Aorta (tissue), 5 donors: ENCODE data around the gene CYSTM1. TPM values are rescaled to one million over a fixed set of nuclear protein-coding genes. Genes with fewer than 3 reads are reported as not detected.
"Not testable (repeated sequence)": the region's sequence is repeated elsewhere in the genome, so short reads cannot be mapped to it uniquely, and the experiment has no call there.

ENCODE experiments used
- ATAC-seq: fragments of 200-7000 bp; cut with Tn5 transposase; one replicate; pipeline ENCODE4 v1.9.1; 2022; ENCODE audit warnings: moderate library complexity; ENCODE audit not compliant: low FRiP score
- DNase-seq, 2 donors: peaks; one replicate each; pipeline ENCODE4 v3.0.0-alpha.2; 2020
- H3K27ac ChIP-seq, 2 donors: one replicate each; pipeline ENCODE4 v1.5.1; 2013; ENCODE audit warnings: low read length in 2 of 2, mild to moderate bottlenecking in 2 of 2, moderate library complexity in 2 of 2, control low read depth in 1 of 2, inconsistent platforms in 1 of 2, low read depth in 1 of 2
- H3K27me3 ChIP-seq, 2 donors: one replicate each; pipeline ENCODE4 v1.6.1; 2013; ENCODE audit warnings: control low read depth in 1 of 2, low read length in 1 of 2, mild to moderate bottlenecking in 1 of 2, moderate library complexity in 1 of 2; ENCODE audit not compliant: insufficient read depth in 2 of 2, control insufficient read depth in 1 of 2
- H3K36me3 ChIP-seq, 2 donors: one replicate each; pipeline ENCODE4 v1.6.1; 2013; ENCODE audit warnings: control low read depth in 1 of 2, low read length in 1 of 2, mild to moderate bottlenecking in 1 of 2; ENCODE audit not compliant: insufficient read depth in 2 of 2, control insufficient read depth in 1 of 2
- H3K4me1 ChIP-seq, 2 donors: one replicate each; pipeline ENCODE4 v1.6.1; 2013; ENCODE audit warnings: low read length in 2 of 2, control low read depth in 1 of 2, mild to moderate bottlenecking in 1 of 2, moderate library complexity in 1 of 2; ENCODE audit not compliant: insufficient read depth in 2 of 2, control insufficient read depth in 1 of 2
- H3K4me3 ChIP-seq, 2 donors: one replicate each; pipeline ENCODE4 v1.5.1; 2013; ENCODE audit warnings: low read length in 2 of 2, control low read depth in 1 of 2, mild to moderate bottlenecking in 1 of 2
- H3K9me3 ChIP-seq: one replicate; pipeline ENCODE4 v1.6.1; 2013; ENCODE audit warnings: mild to moderate bottlenecking, low read length; ENCODE audit not compliant: control insufficient read depth
- WGBS, 2 donors: extraction: QIAGEN DNeasy Blood & Tissue Kit; methylation state at CpG; one replicate each; pipeline ENCODE4 v1.1.7; 2013; 5-methylcytosine and 5-hydroxymethylcytosine counted together
- intact Hi-C, 2 donors: fragments of 100-400 bp; cut with DNase I; formaldehyde crosslinking; loops; one replicate each; pipeline versions ENCODE4 v1.14.2 to v1.15.0; 2022
- polyA plus RNA-seq, 2 donors: library from polyadenylated mRNA; stranded (reverse); fragments of 200-250 nt; gene quantifications; one replicate each; pipeline ENCODE4 v1.2.3, GENCODE V29; 2013
- total RNA-seq, 2 donors: library from RNA; stranded (reverse); fragmentation: NEBNext Ultra II Directional; extraction: Animal tissue kit (Norgen Biotek cat#: 25700); gene quantifications; one replicate each; pipeline ENCODE4 v1.2.1, GENCODE V29; 2021
- donor health status: healthy with polysubstance abuse.
- donor health status: Bipolar disorder and iron deficiency.
- donor health status: DM: no; HTN: no; CAD: no.
- donor health status: DM: no; HTN: no; CAD: no.
- donor health status: DM: yes; HTN: yes; CAD: no.

The CYSTM1 gene
- total and polyA plus RNA-seq, 4 donors, result 44.7 to 179 (median 64.8) TPM

GRCh38 chr5:140189977-140190871, 15.2 kb downstream of the CYSTM1 start:
- intact Hi-C loops, result no loop called here
- peaks cover 1 to 7% of the 10 kb centered on the region in 2 donors for H3K4me1 ChIP-seq
- whole genome bisulfite sequencing, 2 donors, result 44 to 45% methylated on average over 3 of the region's 3 CpGs
- ATAC-seq (no peak), DNase-seq (no peak)
- no peaks in the 10 kb centered on the region for H3K27me3 ChIP-seq
- peaks cover 0 to 2% of the 10 kb centered on the region in 2 donors for H3K36me3 ChIP-seq
- H3K27ac ChIP-seq, result no peak overlapping the region
- H3K9me3 ChIP-seq, result no peaks in the 10 kb centered on the region
- no peak overlapping the region for H3K4me3 ChIP-seq

DNA sequence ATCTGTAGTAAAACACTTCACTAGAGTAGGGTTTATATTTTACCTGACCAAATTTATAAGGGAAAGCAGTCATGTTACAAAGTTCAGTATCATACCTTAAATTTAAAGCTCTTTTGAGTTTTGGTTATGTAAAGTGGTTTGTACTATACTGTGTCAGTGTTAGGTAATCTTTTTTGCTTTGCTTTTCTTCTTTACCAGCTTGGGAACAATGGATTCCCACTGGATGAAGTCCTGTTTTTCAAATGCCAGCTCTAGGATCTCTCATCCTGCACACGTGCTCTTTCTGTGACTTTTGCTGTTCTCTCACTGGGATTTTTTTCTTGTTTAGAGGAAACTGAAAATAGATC, 15.9 kb downstream of the CYSTM1 start:
- intact Hi-C loops, result no loop called here
- H3K4me3 ChIP-seq, result no peak overlapping the region
- H3K9me3 ChIP-seq, result no peaks in the 10 kb centered on the region
- H3K27me3 ChIP-seq, result no peaks in the 10 kb centered on the region
- ATAC-seq (no peak), DNase-seq (no peak)
- H3K27ac ChIP-seq, result no peak overlapping the region
- 0 to 9% methylated on average over 1 of the region's 1 CpG for WGBS, 2 donors
- H3K4me1 ChIP-seq, result peaks cover 1 to 5% of the 10 kb centered on the region in 2 donors
- H3K36me3 ChIP-seq, result peaks cover 0 to 2% of the 10 kb centered on the region in 2 donors

- 93 to 94% methylated on average over 5 of the region's 5 CpGs for WGBS, 2 donors
- no peak for ATAC-seq
- Histone ChIP-seq H3K27ac (no peak overlapping the region), H3K27me3 (no peaks in the 10 kb centered on the region), H3K36me3 (peaks cover 0 to 2% of the 10 kb centered on the region in 2 donors), H3K4me1 (peaks cover 1 to 5% of the 10 kb centered on the region in 2 donors), H3K4me3 (no peak overlapping the region), H3K9me3 (no peaks in the 10 kb centered on the region)
- no peak for DNase-seq
- intact Hi-C loops, result no loop called here
These were observed 17.9 kb downstream of the CYSTM1 start for GRCh38 chr5:140192715-140193430.

DNA sequence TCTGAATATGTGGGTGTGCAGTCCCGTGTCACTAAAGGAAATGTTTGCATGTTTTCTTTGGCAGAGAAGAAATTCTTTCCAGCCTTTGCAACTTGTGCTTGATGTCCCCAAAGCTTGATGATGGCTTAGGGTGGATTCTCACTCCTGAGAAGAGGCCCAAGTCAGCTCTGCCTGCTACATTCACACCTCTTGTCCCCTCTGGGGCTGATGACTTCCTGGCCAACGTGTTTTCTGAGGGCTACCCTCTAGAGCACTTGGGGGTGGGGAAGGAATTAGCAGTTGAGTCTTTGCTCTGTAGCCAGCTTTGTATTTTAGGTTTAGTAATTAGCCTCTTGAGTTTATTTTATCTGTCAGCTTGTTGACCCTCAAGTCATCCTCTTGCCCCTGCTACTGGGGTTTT, 19.7 kb downstream of the CYSTM1 start:
- no peaks in the 10 kb centered on the region for H3K27me3 ChIP-seq
- WGBS, 2 donors, result 35 to 41% methylated on average over 2 of the region's 2 CpGs
- H3K36me3 ChIP-seq, result peaks cover 0 to 2% of the 10 kb centered on the region in 2 donors
- DNase-seq (no peak), ATAC-seq (no peak)
- peaks cover 1 to 5% of the 10 kb centered on the region in 2 donors for H3K4me1 ChIP-seq
- intact Hi-C loops, result no loop called here
- no peak overlapping the region for H3K27ac ChIP-seq
- H3K4me3 ChIP-seq, result no peak overlapping the region
- H3K9me3 ChIP-seq, result no peaks in the 10 kb centered on the region

DNA sequence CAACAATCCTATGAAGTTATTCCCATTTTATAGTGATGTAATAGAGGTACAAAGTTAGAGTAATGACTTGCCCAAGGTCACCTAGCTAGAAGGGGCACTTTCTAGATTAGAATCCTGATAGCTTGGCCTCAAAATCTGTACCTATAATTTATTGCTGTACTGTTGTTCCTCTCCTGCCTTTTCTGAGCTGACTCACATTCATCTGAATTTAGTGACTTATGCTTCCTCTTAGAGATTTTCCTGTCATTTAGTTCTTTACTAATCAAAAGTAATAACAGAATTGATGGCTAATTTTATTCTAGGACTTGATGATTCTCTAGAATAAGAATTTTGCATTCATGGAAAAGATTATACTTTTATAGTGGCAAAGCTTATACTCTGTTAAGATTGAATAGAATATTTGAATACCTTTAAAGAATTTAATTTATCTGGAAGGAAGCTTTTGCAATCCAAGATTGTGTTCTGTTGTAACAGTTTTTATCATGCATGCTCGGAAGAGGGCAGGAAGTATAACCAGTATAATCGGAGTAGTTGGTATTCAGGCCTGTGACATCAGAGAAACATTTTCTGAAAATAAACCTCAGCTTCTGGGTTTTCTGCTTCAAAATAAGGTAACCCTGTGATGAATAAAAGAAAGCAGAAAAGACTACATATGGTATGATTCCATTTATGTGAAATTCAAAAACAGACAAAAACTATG, 21.3 kb downstream of the CYSTM1 start:
- H3K27me3 ChIP-seq, result no peaks in the 10 kb centered on the region
- peaks cover 0 to 2% of the 10 kb centered on the region in 2 donors for H3K36me3 ChIP-seq
- 69 to 71% methylated on average over 2 of the region's 2 CpGs for WGBS, 2 donors
- H3K27ac ChIP-seq, result no peak overlapping the region
- intact Hi-C loops, result no loop called here
- no peaks in the 10 kb centered on the region for H3K9me3 ChIP-seq
- no peak overlapping the region for H3K4me3 ChIP-seq
- DNase-seq (no peak), ATAC-seq (no peak)
- peaks cover 0 to under 1% of the 10 kb centered on the region in 2 donors for H3K4me1 ChIP-seq

- ATAC-seq, result no peak
- H3K27ac ChIP-seq, result no peak overlapping the region
- no peak for DNase-seq
- WGBS, 2 donors, result 93 to 95% methylated on average over 2 of the region's 2 CpGs
- H3K4me1 ChIP-seq, result no peaks in the 10 kb centered on the region
- H3K36me3 ChIP-seq, result peaks cover 0 to 2% of the 10 kb centered on the region in 2 donors
- no peaks in the 10 kb centered on the region for H3K9me3 ChIP-seq
- H3K27me3 ChIP-seq, result no peaks in the 10 kb centered on the region
- intact Hi-C loops, result no loop called here
- H3K4me3 ChIP-seq, result no peak overlapping the region
These were observed 22.0 kb downstream of the CYSTM1 start for GRCh38 chr5:140197023-140197422.

GRCh38 chr5:140198915-140199314, 23.9 kb downstream of the CYSTM1 start:
- 91 to 100% methylated on average over 1 of the region's 1 CpG for WGBS, 2 donors
- H3K4me3 ChIP-seq, ATAC-seq, intact Hi-C loops, H3K27ac ChIP-seq, H3K36me3 ChIP-seq, H3K4me1 ChIP-seq, H3K9me3 ChIP-seq, DNase-seq, H3K27me3 ChIP-seq: not testable (repeated sequence)

DNA sequence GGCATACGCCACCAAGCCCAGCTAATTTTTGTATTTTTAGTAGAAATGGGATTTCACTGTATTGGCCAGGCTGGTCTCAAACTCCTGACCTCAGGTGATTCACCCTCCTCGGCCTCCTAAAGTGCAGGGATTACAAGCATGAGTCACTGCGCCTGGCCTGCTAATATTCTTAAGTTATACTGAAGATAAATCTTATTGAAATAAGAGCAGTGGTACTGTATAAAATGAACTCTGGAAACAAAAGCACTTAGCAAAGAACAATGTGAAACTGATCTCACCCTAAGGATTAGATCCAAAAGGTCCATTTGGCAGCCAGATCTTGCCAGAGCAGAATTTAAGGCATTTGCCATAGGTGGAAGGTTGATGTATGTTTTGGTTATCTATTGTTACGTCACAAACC, 27.1 kb downstream of the CYSTM1 start:
- Histone ChIP-seq H3K27me3 (no peaks in the 10 kb centered on the region), H3K27ac (no peak overlapping the region), H3K9me3 (no peaks in the 10 kb centered on the region), H3K4me3 (no peak overlapping the region), H3K36me3 (no peaks in the 10 kb centered on the region), H3K4me1 (no peaks in the 10 kb centered on the region)
- no peak for DNase-seq
- no peak for ATAC-seq
- intact Hi-C loops, result no loop called here
- 66 to 90% methylated on average over 4 of the region's 4 CpGs for WGBS, 2 donors
